Common myeloid progenitor, CD34-positive (primary cell): ENCODE results near the gene IGSF23.
"Not testable (repeated sequence)": the region's sequence is repeated elsewhere in the genome, so short reads cannot be mapped to it uniquely, and the experiment has no call there.

Source experiments
- CTCF ChIA-PET: fragments of 350-600 bp; sonication (Branson Sonifier 250); formaldehyde crosslinking; loops from one replicate; lab custom pipeline; 2021; ENCODE audit warnings: antibody characterized with exemption; lab: Charles Lee
- POLR2A ChIA-PET: fragments of 350-600 bp; sonication (Branson Sonifier 250); formaldehyde crosslinking; loops from one replicate; lab custom pipeline; 2021; ENCODE audit warnings: antibody characterized with exemption; lab: Charles Lee
- DNase-seq, 3 donors: peaks; one replicate each; pipeline versions ENCODE4 v3.0.0 to v3.0.0-alpha.2; 2013
- H3K27ac ChIP-seq, 2 experiments: 1 replicate in 1 of 2; 2 replicates in 1 of 2; pipeline ENCODE4 v1.7.0; 2013; ENCODE audit warnings: inconsistent platforms in 2 of 2, low read length in 2 of 2, mild to moderate bottlenecking in 2 of 2, low read depth in 1 of 2, moderate library complexity in 1 of 2; ENCODE audit not compliant: severe bottlenecking in 2 of 2, insufficient read depth in 1 of 2, poor library complexity in 1 of 2
- H3K27me3 ChIP-seq, 5 experiments: replicated peaks in 2 of 5; 1 replicate in 3 of 5; 2 replicates in 2 of 5; pipeline versions ENCODE4 v1.6.1 to v1.7.0; 2013; ENCODE audit warnings: low read length in 4 of 5, mild to moderate bottlenecking in 2 of 5, moderate library complexity in 2 of 5, inconsistent platforms in 1 of 5; ENCODE audit not compliant: insufficient read depth in 5 of 5, control insufficient read depth in 4 of 5
- H3K36me3 ChIP-seq, 4 experiments: 1 replicate in 2 of 4; 2 replicates in 2 of 4; pipeline versions ENCODE4 v1.6.1 to v1.7.0; 2013; ENCODE audit warnings: low read length in 3 of 4, control low read depth in 1 of 4, mild to moderate bottlenecking in 1 of 4; ENCODE audit not compliant: control insufficient read depth in 4 of 4, insufficient read depth in 4 of 4
- H3K4me1 ChIP-seq, 4 experiments: 1 replicate in 3 of 4; 2 replicates in 1 of 4; pipeline versions ENCODE4 v1.6.1 to v1.7.1; 2013; ENCODE audit warnings: low read length in 3 of 4, mild to moderate bottlenecking in 3 of 4, control low read depth in 1 of 4, inconsistent platforms in 1 of 4, moderate library complexity in 1 of 4; ENCODE audit not compliant: control insufficient read depth in 4 of 4, insufficient read depth in 4 of 4; ENCODE audit errors: control extremely low read depth in 1 of 4
- H3K4me3 ChIP-seq, 7 experiments: 1 replicate in 4 of 7; 2 replicates in 3 of 7; pipeline versions ENCODE4 v1.5.1 to v1.7.0; 2013; ENCODE audit warnings: mild to moderate bottlenecking in 7 of 7, low read length in 6 of 7, moderate library complexity in 6 of 7, inconsistent platforms in 2 of 7, low read depth in 2 of 7, control low read depth in 1 of 7; ENCODE audit not compliant: insufficient read depth in 4 of 7, control insufficient read depth in 1 of 7; ENCODE audit errors: extremely low read depth in 1 of 7
- H3K9me3 ChIP-seq, 5 experiments: 1 replicate in 4 of 5; 2 replicates in 1 of 5; pipeline versions ENCODE4 v1.6.1 to v1.7.1; 2013; ENCODE audit warnings: low read length in 4 of 5, mild to moderate bottlenecking in 2 of 5, inconsistent platforms in 1 of 5, low read depth in 1 of 5, moderate library complexity in 1 of 5; ENCODE audit not compliant: control insufficient read depth in 4 of 5, insufficient read depth in 2 of 5; ENCODE audit errors: control extremely low read depth in 1 of 5
- WGBS: methylation state at CpG from one replicate; pipeline ENCODE4 v1.1.5; 2013; ENCODE audit not compliant: insufficient coverage; 5-methylcytosine and 5-hydroxymethylcytosine counted together

IGSF23 gene

DNA sequence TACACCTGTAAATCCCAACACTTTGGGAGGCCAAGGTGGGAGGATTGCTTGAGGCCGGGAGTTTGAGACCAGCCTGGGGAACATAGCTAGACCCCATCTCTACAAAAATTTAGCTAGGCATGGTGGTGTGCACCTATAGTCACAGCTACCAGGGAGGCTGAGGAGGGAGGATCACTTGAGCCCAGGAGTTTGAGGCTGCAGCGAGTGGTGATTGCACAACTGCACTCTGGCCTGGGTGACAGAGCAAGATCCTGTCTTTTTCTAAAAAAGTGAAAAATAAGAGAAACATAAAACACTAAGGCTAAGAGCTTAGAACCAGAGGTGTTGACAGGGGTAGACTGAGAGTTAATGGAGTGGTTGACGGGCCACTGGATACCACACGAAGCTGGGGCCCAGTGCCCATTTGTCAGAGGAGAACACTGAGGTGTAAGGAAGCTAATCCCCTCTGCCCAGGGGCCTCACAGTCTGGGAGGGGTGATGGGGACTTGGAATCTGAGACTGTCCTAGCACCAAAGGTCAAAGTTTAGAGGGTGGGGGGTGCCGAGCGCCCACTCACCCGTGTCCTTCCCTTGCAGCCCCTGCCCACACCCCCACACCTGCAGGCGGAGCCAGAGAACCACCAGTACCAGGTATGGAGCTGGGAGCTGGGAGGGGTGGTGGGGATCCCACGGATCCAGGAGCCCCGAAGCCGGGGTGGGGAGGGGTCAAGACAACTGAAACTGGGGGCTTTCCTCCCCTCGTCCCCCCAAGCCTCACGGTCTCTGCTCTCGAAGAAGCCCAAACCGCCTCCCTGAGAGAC is 68.8 kb downstream of the IGSF23 start:
- WGBS = 92% methylated on average over 10 of the region's 15 CpGs
- no peaks in the 10 kb centered on the region for H3K9me3 ChIP-seq
- no peak overlapping the region for H3K4me3 ChIP-seq
- peaks cover 0 to 7% (median 0%) of the 10 kb centered on the region in 5 experiments for H3K27me3 ChIP-seq
- no peaks in the 10 kb centered on the region for H3K36me3 ChIP-seq
- DNase-seq = no peak
- CTCF ChIA-PET = interaction anchor here (0.6 to 1.6 kb wide), 4 partner anchors 28 to 1900 kb away, joined by 3 to 6 read pairs (median 4); no protein-coding TSS in a partner anchor
- H3K4me1 ChIP-seq = peaks cover 3 to 26% (median 14%) of the 10 kb centered on the region in 4 experiments
- POLR2A ChIA-PET = no interaction called here
- H3K27ac ChIP-seq = no peak overlapping the region

GRCh38 chr19:44682807-44683206 is 69.4 kb downstream of the IGSF23 start:
- WGBS = 91% methylated on average over 1 of the region's 2 CpGs

GRCh38 chr19:44683434-44684210 is 70.3 kb downstream of the IGSF23 start:
- WGBS = 90% methylated on average over 7 of the region's 9 CpGs
- CTCF ChIA-PET = interaction anchor here (1.6 kb wide), 1 partner anchor 40 kb away, joined by 6 read pairs; no protein-coding TSS in a partner anchor

More at GRCh38 chr19:44682807-44683206, 69.4 kb downstream of the IGSF23 start:
- ChIA-PET POLR2A (no interaction called here), CTCF (interaction anchor here (1.6 kb wide), 1 partner anchor 41 kb away, joined by 6 read pairs; no protein-coding TSS in a partner anchor)
- Histone ChIP-seq H3K27ac (no peak overlapping the region), H3K4me3 (no peak overlapping the region), H3K9me3 (no peaks in the 10 kb centered on the region), H3K27me3 (peaks cover 0 to 7% (median 0%) of the 10 kb centered on the region in 5 experiments), H3K36me3 (no peaks in the 10 kb centered on the region), H3K4me1 (peaks cover 3 to 26% (median 14%) of the 10 kb centered on the region in 4 experiments)
- no peak for DNase-seq

GRCh38 chr19:44684396-44684795 is 71.0 kb downstream of the IGSF23 start:
- CTCF ChIA-PET, DNase-seq, H3K4me3 ChIP-seq, H3K27ac ChIP-seq, H3K36me3 ChIP-seq, H3K9me3 ChIP-seq, POLR2A ChIA-PET, H3K27me3 ChIP-seq: not testable (repeated sequence)
- WGBS = 76% methylated on average over 2 of the region's 3 CpGs
- peaks cover 3 to 31% (median 17%) of the 10 kb centered on the region in 4 experiments for H3K4me1 ChIP-seq

More at GRCh38 chr19:44683434-44684210, 70.3 kb downstream of the IGSF23 start:
- Histone ChIP-seq H3K4me1 (peaks cover 3 to 26% (median 14%) of the 10 kb centered on the region in 4 experiments), H3K36me3 (no peaks in the 10 kb centered on the region), H3K9me3 (no peaks in the 10 kb centered on the region), H3K27ac (no peak overlapping the region), H3K27me3 (peaks cover 0 to 7% (median 0%) of the 10 kb centered on the region in 5 experiments), H3K4me3 (no peak overlapping the region)
- no peak for DNase-seq
- POLR2A ChIA-PET = no interaction called here

DNA sequence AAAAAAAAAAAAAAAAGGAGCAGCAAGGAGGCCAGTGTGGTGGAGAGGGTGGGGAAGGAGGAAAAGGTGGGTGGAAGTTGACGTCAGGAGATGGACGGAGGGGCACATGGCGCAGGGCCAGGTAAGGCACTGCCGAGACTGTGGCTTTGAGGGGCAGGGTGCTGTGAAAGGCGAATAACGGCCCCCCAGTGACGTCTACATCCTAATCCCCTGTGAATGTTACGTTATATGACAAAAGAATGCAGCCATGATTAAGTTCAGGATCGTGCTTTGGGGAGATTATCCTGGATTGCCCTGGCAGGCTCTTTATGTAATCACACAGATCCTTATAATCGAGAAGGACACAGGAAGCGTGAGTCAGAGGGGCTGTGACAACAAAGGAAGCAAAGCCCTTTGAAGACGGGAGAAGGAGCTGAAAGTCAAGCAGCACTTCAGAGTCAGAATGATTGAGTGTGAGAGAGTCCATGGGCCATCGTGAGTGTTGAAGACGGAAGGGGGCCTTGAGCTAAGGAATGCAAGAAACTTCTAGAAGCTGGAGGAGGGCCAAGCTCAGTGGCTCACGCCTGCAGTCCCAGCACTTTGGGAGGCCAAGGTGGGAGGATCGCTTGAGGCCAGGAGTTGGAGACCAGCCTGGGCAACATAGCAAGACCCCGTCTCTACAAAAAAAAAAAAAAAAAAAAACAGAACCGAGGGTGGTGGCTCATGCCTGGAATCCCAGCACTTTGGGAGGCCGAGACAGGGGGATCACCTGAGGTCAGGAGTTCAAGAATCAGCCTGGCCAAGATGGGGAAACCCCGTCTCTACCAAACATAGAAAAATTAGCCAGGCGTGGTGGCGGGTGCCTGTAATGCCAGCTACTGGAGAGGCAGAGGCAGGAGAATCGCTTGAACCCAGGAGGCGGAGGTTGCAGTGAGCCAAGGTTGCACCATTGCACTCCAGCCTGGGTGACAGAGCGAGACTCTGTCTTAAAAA is 71.8 kb downstream of the IGSF23 start:
- CTCF ChIA-PET = interaction anchor here (8.7 kb wide), 1 partner anchor 88 kb away, joined by 138 read pairs; the partner anchor contains the start of gene CBLC
- peaks cover 0 to 7% (median 0%) of the 10 kb centered on the region in 5 experiments for H3K27me3 ChIP-seq
- H3K36me3 ChIP-seq = no peaks in the 10 kb centered on the region
- H3K27ac ChIP-seq = no peak overlapping the region
- WGBS = 45% methylated on average over 18 of the region's 25 CpGs
- POLR2A ChIA-PET = interaction anchor here (0.6 kb wide), 1 partner anchor 191 kb away, joined by 3 read pairs; no protein-coding TSS in a partner anchor
- DNase-seq = peak; percentile 27 to 60 (median 52)
- peaks cover 3 to 39% (median 24%) of the 10 kb centered on the region in 4 experiments for H3K4me1 ChIP-seq
- peak overlapping the region in 1 of 7 experiments; percentile 21 for H3K4me3 ChIP-seq
- H3K9me3 ChIP-seq = no peaks in the 10 kb centered on the region

DNA sequence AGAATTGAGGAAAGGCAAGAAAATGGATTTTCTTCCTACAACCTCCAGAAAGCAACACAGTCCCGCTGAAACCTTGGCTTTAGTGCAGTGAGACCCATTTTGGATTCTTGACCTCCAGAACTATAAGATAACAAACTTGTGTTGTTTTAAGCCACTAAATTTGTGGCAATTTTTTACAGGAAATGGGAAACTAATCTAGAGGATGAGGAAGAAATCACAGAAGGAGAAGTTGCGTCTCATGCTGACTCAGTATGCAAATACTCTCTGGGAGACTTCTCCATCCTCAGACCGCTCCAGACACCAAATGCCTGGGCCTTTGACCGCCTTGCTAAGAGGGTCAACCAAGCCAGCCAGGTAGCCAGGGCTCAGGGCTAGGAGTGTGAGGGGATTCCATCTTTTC is 72.5 kb downstream of the IGSF23 start:
- H3K4me3 ChIP-seq = no peak overlapping the region
- no peaks in the 10 kb centered on the region for H3K36me3 ChIP-seq
- no peak overlapping the region for H3K27ac ChIP-seq
- ChIA-PET CTCF (interaction anchor here (0.7 to 8.7 kb wide), 2 partner anchors 32 to 87 kb away, joined by 3 to 138 read pairs; partner anchors contain the start of gene CBLC), POLR2A (interaction anchor here (0.6 kb wide), 1 partner anchor 191 kb away, joined by 3 read pairs; no protein-coding TSS in a partner anchor)
- 0% methylated on average over 2 of the region's 4 CpGs for WGBS
- H3K27me3 ChIP-seq = peaks cover 0 to 7% (median 0%) of the 10 kb centered on the region in 5 experiments
- peaks cover 3 to 39% (median 24%) of the 10 kb centered on the region in 4 experiments for H3K4me1 ChIP-seq
- peak in 2 of 3 donors; percentile 32 to 40 for DNase-seq
- H3K9me3 ChIP-seq = no peaks in the 10 kb centered on the region
